ENCODE results near the gene SH3GL3.

Gene SH3GL3, protein sequence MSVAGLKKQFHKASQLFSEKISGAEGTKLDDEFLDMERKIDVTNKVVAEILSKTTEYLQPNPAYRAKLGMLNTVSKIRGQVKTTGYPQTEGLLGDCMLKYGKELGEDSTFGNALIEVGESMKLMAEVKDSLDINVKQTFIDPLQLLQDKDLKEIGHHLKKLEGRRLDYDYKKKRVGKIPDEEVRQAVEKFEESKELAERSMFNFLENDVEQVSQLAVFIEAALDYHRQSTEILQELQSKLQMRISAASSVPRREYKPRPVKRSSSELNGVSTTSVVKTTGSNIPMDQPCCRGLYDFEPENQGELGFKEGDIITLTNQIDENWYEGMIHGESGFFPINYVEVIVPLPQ

DNA sequence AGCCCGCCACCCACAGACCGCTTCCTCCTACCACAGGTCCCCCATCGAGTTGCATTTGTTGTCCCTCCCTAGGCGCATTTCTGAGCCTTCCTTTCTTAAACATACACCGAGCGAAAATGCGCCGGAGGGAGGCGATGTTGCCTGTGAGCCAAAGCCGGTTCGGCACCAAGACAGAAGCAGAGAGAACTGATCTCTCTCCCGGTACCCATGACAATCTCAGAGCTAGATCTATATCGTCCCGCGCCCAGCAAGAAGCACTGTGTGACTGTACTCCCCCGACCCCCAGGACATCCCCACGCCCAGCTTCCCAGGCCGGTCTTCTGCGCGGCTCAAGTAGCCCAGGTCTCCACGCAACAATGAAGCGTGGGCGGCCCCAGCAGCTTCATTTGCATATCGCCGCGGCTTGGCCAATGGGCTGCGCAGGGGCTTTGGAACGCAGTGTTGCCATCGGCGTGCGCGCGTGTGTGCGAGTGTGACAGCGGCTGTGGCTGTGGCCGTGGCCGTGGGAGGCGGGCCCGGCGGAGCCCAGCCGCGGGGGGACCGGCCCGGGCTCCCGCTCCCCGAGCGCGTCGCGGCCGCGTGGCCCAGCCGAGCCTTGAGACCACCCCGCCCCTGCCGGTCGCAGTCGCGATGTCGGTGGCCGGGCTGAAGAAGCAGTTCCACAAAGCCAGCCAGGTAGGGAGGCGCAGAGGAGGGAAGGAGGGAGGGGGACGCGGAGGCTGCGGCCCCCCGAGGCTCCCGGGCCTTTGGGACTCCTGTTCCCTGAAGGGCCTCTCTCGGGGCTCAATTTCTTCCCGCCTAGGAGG is at the start of gene SH3GL3:
SH3GL3 (plus strand) TSS at position 438 of the 806 bp plus-strand sequence; CDS start at position 631, 193 bp downstream.
- no peak for DNase-seq

DNA sequence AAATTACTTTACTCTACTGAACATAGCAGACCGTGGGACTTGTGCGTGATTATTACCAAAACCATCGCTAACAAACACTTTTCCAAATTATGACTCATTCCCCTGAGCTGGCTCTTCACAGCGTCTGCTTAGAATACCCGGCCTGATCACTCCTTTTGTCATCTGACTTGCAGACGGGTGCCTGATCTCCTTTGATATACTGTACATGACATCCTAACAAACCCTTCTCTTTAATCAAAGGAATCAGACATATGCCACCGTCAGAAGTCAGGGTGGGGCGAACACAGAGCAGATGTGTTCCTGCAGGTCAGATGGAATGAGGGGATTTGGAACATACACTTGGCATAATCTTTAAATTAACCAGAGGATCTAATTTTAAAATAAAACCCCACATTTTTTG is 48.5 kb upstream of the SH3GL3 start:
- no peak for DNase-seq

DNA sequence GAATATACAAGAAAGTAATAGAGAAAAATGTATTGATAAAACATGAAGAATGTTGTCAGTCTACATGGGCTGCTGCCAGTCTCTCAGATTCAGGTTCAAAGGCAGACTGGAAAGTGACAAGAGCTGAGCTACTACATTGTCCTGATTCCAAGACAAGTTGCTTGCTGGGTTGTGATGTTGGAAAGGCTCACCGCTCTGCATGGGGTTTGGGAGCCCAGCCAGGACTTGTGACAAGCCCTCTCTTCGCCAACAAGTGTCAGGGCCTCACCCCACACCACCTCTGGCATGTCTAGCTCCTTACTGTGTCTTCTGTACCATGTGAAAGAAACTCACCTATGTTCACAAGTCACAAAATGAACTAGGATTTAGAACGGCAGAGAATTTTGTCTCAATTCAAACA is 43.0 kb upstream of the SH3GL3 start:
- DNase-seq, result no peak

DNA sequence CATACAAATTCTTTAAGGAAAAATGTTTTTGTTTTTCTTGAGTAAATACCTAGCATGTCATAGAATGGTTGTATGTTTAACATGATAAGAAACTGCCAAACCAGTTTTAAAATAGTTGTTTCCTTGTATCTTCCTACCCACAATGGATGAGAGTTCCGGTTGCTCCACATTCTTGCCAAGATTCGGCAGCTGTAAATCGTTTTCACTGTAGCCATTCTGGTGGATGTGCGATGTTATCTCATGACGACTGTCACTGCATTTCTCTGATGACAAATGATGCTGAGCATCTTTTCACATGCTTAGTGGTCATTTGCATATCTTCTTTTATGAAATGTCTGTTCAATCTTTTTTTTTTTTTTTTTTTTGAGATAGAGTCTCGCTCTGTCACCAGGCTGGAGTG is 36.6 kb upstream of the SH3GL3 start:
- no peak for DNase-seq

DNA sequence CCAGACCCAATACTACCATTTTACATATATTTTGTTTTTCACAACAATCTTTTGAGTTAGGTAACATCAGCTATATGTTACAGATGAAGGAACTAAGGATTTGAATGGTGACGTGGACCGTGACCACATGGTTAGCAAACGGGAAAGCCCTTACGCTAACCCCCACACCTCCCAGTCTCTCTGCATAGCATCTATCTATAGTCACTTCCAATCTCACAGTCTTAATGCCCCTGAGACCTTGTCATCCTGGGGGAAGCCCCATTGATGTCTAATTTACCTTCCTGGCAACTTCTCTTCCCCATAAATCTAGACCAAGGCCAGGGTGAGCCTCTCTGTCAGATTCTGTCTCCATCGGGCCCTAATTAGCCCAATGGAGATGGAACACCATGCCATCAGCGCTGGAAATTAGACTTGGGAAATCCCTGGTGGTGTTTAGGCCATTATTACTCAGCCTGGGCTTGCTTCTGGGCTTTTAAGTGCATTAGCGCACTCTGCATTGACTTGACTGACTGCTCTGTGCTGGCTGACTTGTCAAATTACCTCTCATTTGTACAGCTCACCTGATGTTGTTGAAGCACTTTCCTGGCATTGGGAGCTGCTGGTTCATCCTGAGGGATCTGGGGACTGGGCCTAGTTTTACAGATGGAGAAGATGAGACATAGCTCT is 34.0 kb upstream of the SH3GL3 start:
- no peak for DNase-seq

DNA sequence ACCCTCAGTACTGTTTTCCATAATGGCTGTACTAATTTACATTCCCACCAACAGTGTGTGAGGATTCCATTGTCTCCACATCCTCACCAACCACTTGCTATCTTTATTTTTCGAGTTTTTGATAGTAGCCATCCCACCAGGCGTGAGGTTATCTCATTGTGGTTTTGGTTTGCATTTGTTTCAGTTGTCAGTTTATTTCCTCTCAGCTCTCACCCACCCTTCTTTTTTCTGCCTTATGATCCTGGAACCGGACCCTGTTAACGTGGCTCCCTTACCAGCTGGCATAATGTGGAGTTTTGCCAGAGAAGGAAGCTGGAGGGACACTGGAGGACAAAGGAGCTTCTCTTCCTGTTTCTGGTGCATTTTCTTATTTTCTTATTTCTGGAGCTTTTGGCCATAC is 25.1 kb upstream of the SH3GL3 start:
- DNase-seq, result no peak

DNA sequence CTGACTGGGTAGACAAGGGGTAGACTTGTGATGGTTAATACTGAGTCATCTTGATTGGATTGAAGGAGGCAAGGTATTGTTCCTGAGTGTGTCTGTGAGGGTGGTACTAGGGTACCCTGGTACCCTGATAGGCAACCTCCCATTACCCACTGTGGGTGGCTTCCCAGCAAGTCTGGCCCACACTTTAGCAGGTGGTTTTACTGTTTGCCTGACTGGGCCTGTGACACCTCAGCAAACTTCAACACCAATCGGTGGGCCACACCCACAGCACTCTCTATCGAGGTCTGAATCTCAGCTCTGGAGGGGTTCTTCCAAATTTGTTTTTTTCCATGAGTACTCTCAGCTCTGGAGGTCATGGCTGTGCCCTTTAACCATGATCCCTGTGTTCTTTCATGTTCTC is 24.6 kb upstream of the SH3GL3 start:
- DNase-seq, result no peak

DNA sequence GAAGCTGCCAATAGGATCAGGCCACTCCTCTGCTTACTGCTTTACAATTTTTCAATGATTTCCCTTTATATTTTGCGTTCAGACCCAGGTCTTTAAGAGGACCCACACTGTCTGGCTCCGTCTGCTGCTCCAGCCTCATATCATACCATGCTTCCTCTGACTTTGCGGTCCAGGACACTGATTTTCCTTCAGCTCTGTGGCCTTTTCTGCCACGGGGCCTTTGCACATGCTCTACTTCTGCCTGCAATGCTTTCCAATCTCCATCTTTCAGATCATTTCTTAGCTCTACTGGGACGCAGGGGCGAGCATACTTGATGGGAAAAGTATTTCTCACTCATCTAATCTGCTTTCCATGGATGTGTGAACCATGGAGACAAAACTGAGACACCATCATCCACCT is 23.0 kb upstream of the SH3GL3 start:
- no peak for DNase-seq

DNA sequence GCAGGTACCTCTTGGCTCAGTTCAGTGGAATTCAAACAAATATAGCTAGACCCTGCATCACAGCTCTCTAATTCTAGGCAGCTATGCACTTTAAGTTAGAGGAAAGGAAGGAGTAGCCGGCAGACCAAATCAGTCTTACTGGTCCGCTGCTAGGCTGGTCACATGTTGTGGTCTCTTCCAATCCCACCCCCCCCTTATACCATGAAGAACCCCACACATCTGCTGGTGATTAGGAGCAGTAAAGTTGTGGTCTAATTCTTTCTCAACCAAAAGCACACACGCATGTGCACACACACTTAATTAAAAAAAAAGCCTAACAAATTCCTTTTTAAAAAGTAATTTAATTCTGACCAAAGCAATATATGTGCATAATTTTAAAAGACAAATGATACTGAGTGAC is 16.7 kb upstream of the SH3GL3 start:
- no peak for DNase-seq

DNA sequence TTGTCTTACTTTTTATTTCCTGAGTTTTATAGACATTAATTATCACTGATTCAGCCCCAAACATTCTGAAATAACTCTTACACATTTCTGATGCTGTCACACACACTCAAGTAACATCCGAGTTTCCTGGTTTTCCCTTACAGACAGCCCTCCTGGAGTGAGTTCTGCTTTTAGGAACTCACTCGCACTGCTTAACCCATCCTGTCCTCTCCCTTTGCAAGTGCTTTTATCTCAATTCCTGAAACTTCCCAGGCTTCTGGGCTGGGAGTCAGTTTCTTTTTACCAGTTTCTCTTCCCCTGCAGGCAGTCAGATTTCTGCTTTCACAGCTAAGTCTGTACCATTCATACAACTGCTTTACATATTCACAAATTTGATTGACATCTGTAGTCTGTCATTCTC is 15.6 kb upstream of the SH3GL3 start:
- DNase-seq, result no peak

DNA sequence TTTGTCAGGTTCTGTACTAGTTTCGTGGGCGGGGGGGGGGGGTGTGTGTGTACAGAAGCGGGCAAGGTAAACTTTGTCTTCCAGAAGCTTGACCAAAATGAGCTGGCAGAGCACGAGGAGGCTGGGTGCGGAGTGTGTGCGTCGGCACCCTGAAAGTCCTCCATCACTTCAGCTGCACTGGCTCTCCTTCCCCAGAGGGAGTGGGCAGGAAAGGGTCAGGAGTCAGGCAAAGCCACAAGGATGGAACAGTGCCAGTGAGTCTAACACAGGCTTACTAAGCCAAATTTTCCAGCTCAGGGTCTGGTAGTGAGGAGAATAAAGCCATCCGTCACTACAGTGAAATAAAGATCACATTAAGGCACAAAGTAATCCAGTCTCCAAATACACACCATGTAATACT is 11.9 kb upstream of the SH3GL3 start:
- DNase-seq, result no peak

DNA sequence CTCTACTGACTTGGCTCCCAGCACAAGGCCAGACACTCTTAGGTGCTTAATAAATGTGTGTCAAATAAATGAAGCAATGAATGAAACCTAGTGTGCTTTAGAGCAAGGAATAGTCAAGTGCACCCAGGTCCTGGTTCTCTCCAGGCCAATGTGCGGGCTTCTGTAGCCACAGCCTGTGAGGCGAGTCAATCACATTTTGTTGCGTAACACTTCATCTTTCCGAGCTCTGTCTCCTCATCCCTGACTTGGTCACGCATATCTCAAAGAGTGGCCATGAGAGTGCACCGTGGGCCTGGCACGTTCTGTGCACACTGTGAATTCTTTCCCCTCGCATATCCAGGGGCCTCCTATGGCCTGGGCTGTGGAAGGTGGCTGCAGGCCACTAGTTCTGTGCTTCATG is 11.4 kb upstream of the SH3GL3 start:
- DNase-seq, result no peak

DNA sequence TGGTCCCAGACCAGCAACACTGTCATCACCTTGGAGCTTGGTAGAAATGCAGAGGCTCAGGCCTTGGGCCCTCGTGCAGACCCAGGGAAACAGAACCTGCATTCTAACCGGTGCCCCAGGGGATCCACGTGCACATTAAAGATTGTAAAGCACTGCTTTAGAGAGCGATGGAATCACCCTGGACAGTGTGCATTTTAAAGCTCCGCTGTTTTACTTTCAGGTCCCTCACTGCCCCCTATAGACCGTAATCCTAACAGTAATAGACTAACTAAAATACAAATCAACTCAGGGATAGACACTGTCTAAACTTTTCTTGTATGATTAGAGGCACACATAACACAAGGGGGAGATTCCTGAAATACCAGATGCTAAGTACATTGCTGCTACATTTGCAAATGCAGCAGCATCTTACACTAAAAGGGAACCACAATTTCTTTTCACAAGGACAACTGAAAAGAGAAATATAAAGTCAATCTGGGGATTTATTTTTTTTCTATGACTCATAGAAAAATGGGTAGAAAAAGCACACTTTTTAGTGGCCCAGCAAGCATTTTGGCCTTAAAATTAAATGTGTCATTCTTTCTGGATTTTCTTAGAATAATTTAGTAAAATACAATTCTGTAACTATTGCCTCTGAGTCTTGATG is 10.5 kb upstream of the SH3GL3 start:
- no peak for DNase-seq

DNA sequence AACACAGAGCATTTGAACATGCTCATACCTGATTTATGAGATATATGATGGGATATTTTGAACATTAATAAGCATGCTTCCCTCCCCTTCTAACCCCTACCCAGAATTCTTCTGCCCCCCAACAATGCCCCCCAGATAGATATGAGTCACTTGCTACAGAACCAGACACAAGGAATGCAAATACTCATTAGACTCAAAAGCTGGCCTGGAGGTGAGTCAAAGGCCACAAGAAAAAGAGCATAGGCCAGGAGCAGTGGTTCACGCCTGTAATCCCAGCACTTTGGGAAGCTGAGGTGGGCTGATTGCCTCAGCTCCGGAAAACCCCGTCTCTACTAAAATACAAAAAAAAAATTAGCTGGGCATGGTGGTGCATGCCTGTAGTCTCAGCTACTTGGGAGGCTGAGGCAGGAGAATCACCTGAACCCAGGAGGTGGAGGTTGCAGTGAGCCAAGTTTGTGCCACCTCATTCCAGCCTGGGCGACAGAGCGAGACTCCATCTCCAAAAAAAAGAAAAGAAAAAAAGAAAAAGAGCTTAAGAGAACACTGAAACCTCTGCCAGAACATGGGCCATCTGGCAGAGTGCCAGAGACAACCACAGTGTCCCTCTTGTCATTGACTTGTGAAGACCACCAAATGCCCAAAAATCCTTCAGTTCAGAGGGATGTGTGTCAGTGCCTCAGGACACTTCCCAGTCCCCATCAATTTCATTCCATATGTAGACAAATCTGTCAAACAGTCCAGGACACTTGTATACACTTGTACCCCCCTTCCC is 3.9 kb upstream of the SH3GL3 start:
- no peak for DNase-seq

DNA sequence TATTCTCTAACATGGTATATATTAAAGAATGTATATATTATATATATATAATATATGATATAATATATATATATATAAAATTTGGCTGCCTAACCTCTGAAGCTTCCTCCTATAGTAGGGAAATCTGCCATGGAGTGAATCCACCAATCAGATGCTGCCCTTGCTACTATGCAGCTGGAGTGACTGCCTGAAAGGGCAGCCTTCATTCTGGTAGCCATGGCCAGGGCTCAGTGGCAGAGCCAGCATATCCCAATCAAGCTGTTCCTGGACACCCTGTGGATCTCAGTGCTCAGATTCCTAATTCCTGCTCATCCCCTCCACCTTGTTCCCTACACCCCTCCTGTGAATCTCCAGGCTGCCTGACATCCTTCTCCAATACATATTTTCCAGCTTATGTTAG is 2.2 kb upstream of the SH3GL3 start:
- DNase-seq, result no peak

DNA sequence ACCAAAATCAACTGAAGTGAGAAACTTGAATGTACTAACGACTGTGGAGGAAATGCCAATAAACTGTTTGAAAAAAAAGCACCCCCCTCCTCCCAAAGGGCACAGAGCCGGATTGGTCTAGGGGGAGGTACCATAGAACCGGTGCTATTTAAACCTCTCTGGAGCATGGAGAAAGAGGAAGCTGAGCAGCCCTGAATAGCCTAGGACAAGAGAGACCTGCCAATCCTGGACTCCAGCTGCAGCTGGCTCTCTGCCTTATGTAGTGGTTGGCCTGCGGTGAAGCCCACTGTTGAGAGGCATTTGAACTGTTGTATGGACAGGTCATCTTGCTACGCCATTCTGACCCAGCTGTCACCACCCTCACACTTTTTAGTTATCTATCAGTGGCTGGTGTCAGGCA is 1.5 kb upstream of the SH3GL3 start:
- DNase-seq, result no peak

DNA sequence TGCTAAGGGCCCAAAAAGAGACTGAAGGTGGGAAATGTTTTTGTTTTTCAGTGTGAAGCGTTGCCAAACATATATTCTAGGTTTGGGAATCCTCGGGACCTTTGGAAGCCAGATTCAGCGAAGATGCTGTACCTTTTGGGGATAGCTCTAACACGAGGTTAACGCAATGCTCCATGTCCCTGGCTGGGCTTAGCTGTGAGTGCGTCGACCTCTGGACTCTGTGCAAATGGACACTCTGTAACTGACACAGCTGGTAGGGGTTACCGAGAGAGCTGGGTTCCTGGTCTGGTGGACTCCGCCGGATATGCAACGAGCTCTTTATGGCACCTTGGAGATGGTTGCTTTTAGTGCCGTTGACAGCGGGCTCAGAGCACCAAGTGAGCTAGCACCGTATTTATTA is 724 bp upstream of the SH3GL3 start:
- no peak for DNase-seq

DNA sequence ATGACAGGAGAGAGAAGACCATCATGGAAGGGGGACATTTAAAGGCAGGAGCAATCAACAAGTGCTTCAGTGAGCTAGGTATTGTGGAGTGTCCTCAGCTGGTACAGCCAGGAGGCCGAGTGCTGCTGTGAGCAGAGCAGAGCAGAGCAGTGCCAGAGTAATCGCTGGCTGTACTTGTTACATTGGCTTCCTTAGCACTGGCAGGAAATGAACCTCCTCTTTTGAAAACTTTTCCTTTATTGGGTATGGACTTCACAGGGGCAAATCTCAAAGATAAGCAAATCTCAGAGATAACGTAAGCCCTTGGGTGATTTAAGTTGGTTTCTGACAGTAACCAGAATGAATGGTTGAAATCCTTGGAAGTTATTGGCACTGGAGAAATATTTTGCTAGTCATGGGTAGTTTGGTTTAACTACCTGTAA is 2.1 kb downstream of the SH3GL3 start:
- no peak for DNase-seq

DNA sequence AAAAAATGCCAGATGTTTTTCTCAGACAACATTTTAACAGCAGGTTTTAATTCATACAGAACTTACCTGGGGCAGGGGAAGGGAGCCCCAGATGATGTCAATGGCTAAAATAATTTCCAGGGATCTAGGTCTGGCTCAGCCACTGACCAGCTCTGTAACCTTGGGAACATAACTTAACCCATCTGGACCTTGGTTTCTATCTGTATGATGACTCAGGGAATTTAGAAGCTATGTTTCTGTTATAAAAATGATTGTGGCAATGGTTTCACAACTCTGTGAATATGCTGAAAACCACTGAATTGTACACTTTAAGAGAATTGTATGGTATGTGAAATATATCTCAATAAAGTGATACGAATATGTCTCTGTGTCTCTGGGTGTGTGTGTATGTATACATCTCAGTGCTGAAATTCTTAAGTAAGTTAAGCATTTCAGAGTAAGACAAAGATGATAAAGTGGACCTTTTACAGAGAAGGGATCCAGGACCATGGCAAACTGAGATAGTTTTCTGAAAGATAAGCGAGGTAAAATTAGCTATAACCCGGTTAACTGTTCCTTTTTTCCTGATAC is 2.9 kb downstream of the SH3GL3 start:
- DNase-seq, result no peak

DNA sequence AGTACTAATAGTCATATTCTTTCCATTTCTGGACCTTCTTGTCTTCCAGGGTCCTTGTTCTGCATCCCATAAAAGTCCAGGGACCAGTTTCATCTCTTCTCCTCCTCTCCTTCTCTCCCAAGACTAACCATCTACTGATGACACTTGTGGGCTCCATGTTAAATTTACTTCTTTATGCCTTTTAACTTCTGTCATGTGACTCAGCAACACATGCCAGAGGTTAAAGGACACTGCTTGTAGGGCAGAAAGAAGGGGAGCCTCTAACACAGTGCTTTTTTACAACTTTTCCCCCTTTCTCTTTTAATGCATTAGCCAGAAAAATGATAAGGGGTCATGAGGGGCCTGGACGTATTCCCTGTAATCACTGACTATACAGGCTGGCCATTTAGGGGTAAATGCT is 10.0 kb downstream of the SH3GL3 start:
- no peak for DNase-seq

DNA sequence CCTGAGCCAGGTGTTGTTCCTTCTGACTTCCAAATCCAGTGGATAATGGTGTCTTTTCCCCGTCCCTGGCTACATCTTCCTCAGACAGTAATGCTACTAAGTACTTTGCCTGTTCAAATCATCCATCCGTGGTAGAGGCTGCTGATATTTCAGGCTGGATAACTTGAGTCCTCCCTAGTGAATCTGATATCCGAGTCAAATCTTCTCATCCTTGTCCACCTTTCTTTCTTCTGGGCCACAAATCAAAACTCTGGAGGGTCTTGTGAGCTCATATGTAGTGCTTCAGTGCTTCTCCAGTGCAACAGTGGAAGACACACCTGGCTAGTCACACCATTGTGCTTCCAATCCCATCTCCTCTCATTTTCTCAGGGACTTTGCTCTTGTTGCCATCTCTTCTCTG is 11.2 kb downstream of the SH3GL3 start:
- DNase-seq, result no peak

DNA sequence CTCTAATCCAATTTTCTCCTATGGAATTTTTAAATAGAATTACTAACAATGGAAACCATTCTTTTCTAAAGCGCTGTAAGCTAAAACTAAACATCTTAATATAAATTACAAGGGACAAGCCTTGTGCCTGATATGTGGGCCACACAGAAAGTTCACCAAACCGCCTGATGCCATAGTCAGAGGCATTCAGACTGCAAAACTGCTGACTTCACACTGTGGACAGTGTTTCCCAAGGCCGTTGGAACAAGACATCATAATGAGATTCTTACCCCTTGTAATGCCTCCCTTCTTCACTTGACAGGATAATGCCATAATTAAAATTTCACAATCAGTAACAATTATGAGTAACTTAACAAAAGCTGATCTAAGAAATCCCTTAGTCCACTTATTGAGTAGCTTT is 14.9 kb downstream of the SH3GL3 start:
- DNase-seq, result no peak
